A549 (cell line): Measurements from ENCODE around the gene RABGEF1. TPM values are rescaled to one million over a fixed set of nuclear protein-coding genes. Genes with fewer than 3 reads are reported as not detected.
"Not testable (repeated sequence)": the region's sequence is repeated elsewhere in the genome, so short reads cannot be mapped to it uniquely, and the experiment has no call there.

Experiments used
- ATAC-seq, 2 experiments: fragments of 200-7000 bp in 1 of 2; fragments of >200 bp in 1 of 2; cut with Nextera tagmentation in 1 of 2; cut with Tn5 transposase in 1 of 2; 3 replicates each; pipeline versions ENCODE4 v1.8.0 to v1.9.1; 2018 to 2020; ENCODE audit warnings: mild to moderate bottlenecking in 1 of 2, moderate library complexity in 1 of 2
- CTCF ChIA-PET: fragments of 300-600 bp; sonication (Branson Sonifier 250); formaldehyde crosslinking; extraction: SDS; loops from one replicate; lab custom pipeline; 2021; ENCODE audit warnings: antibody characterized with exemption, inconsistent platforms; lab: Yijun Ruan, JAX
- POLR2A ChIA-PET: fragments of 350-600 bp; formaldehyde crosslinking; extraction: SDS; loops from one replicate; lab custom pipeline; 2021; ENCODE audit warnings: antibody characterized with exemption, inconsistent platforms; lab: Yijun Ruan, JAX
- DNase-seq, 2 experiments: peaks; one replicate each; pipeline versions ENCODE4 v3.0.0 to v3.0.0-alpha.2; 2011 to 2016; ENCODE audit warnings: low read depth in 1 of 2, low spot score in 1 of 2
- FAIRE-seq: peaks from 2 replicates; lab custom pipeline; 2011; peaks lifted over from hg19 to GRCh38; lab: Jason Lieb, UNC
- H3K27ac ChIP-seq, 2 experiments: fragments of >200 bp; sonication (Bioruptor Twin); formaldehyde crosslinking; 3 replicates each; pipeline ENCODE4 v1.5.1; 2016 to 2017
- H3K4me1 ChIP-seq: fragments of >200 bp; sonication (Bioruptor Twin); formaldehyde crosslinking; 3 replicates; pipeline ENCODE4 v1.6.1; 2016
- H3K4me2 ChIP-seq: fragments of >200 bp; sonication (Bioruptor Twin); formaldehyde crosslinking; 3 replicates; pipeline ENCODE4 v1.6.1; 2016
- H3K4me3 ChIP-seq: fragments of >200 bp; sonication (Bioruptor Twin); formaldehyde crosslinking; 3 replicates; pipeline ENCODE4 v1.5.1; 2016
- H3K9me3 ChIP-seq: fragments of >200 bp; sonication (Bioruptor Twin); formaldehyde crosslinking; 3 replicates; pipeline ENCODE4 v1.6.1; 2016
- CEBPB ChIP-seq, 2 experiments: fragments of >200 bp in 1 of 2; sonication (Bioruptor Twin) in 1 of 2; formaldehyde crosslinking in 1 of 2; IDR thresholded peaks; 2 replicates each; pipeline ENCODE4 v1.6.1; 2012 to 2016
- EHMT2 ChIP-seq: fragments of 200-600 bp; sonication (generic); IDR thresholded peaks from 2 replicates; pipeline ENCODE4 v1.6.1; 2016; ENCODE audit warnings: antibody characterized with exemption, low read depth, mild to moderate bottlenecking, moderate library complexity
- ESRRA ChIP-seq: fragments of 150-350 bp; IDR thresholded peaks from 2 replicates; pipeline ENCODE4 v1.6.1; 2014; ENCODE audit warnings: mild to moderate bottlenecking, low read length, borderline replicate concordance
- GATA3 ChIP-seq: IDR thresholded peaks from 2 replicates; pipeline ENCODE4 v1.6.1; 2012; ENCODE audit warnings: borderline replicate concordance
- HMGXB4 ChIP-seq: fragments of 250-450 bp; sonication (Bioruptor Pico); IDR thresholded peaks from 2 replicates; pipeline ENCODE4 v1.5.0; 2021; ENCODE audit warnings: mild to moderate bottlenecking, moderate library complexity, borderline replicate concordance
- HOXA7 ChIP-seq: fragments of 250-450 bp; sonication (Bioruptor Pico); IDR thresholded peaks from 2 replicates; pipeline ENCODE4 v1.5.0; 2020; ENCODE audit warnings: mild to moderate bottlenecking, moderate library complexity
- JUN ChIP-seq, 2 experiments: fragments of >200 bp; sonication (Bioruptor Twin); formaldehyde crosslinking; IDR thresholded peaks; 2 replicates in 1 of 2; 3 replicates in 1 of 2; pipeline ENCODE4 v1.6.1; 2016 to 2017
- KDM5A ChIP-seq: fragments of 200-600 bp; sonication (generic); IDR thresholded peaks from 2 replicates; pipeline ENCODE4 v1.6.1; 2016; ENCODE audit warnings: antibody characterized with exemption, mild to moderate bottlenecking
- MAZ ChIP-seq: fragments of 150-350 bp; IDR thresholded peaks from 2 replicates; pipeline ENCODE4 v1.6.1; 2014; ENCODE audit warnings: antibody characterized with exemption, low read depth, low read length, borderline replicate concordance
- MYC ChIP-seq: IDR thresholded peaks from 2 replicates; pipeline ENCODE4 v1.6.1; 2012; ENCODE audit warnings: mild to moderate bottlenecking, inconsistent platforms, low read length, improper control_type of control experiment, borderline replicate concordance
- NFE2L2 ChIP-seq: fragments of 150-350 bp; conservative IDR thresholded peaks from 2 replicates; pipeline ENCODE4 v1.6.1; 2014; ENCODE audit warnings: low read length
- NR3C1 ChIP-seq: fragments of >200 bp; sonication (Bioruptor Twin); formaldehyde crosslinking; IDR thresholded peaks from 3 replicates; pipeline ENCODE4 v1.6.1; 2017
- POLR2AphosphoS2 ChIP-seq: conservative IDR thresholded peaks from 2 replicates; pipeline ENCODE4 v1.6.1; 2012; ENCODE audit warnings: low read length, improper control_type of control experiment, inconsistent platforms
- RAD21 ChIP-seq, 2 experiments: fragments of >200 bp in 1 of 2; sonication (Bioruptor Twin) in 1 of 2; formaldehyde crosslinking in 1 of 2; IDR thresholded peaks in 1 of 2; conservative IDR thresholded peaks in 1 of 2; 2 replicates in 1 of 2; 3 replicates in 1 of 2; pipeline ENCODE4 v1.6.1; 2012 to 2018; ENCODE audit warnings: inconsistent platforms in 1 of 2
- RCOR1 ChIP-seq: fragments of 150-350 bp; IDR thresholded peaks from 2 replicates; pipeline ENCODE4 v1.6.1; 2014; ENCODE audit warnings: antibody characterized with exemption, low read length, low read depth
- REST ChIP-seq: fragments of 200-600 bp; sonication (generic); IDR thresholded peaks from 2 replicates; pipeline ENCODE4 v1.6.1; 2016; ENCODE audit warnings: antibody characterized with exemption, mild to moderate bottlenecking, moderate library complexity
- RNF2 ChIP-seq: fragments of 200-600 bp; sonication (generic); IDR thresholded peaks from 2 replicates; pipeline ENCODE4 v1.6.1; 2016; ENCODE audit warnings: low read depth, mild to moderate bottlenecking, antibody characterized with exemption, moderate library complexity, borderline replicate concordance
- ZC3H11A ChIP-seq: fragments of 450-650 bp; IDR thresholded peaks from 2 replicates; pipeline ENCODE4 v1.6.1; 2014; ENCODE audit warnings: antibody characterized with exemption, mild to moderate bottlenecking
- ZFP36 ChIP-seq: fragments of 450-650 bp; IDR thresholded peaks from 2 replicates; pipeline ENCODE4 v1.6.1; 2014; ENCODE audit warnings: borderline replicate concordance; ENCODE audit not compliant: partially characterized antibody
- WGBS: methylation state at CpG from one replicate; pipeline ENCODE4 v1.1.6; 2017; ENCODE audit errors: missing lambda C conversion rate; 5-methylcytosine and 5-hydroxymethylcytosine counted together
- polyA plus RNA-seq, 4 experiments: library from polyadenylated mRNA; depleted of rRNA in 3 of 4; stranded (reverse); fragments of >200 nt; fragmentation: RNase III in 1 of 4; extraction: RNeasy Plus Mini Kit Qiagen cat#74134 plus additional on column Dnase treatment in 1 of 4; gene quantifications; 2 replicates in 3 of 4; 3 replicates in 1 of 4; pipeline ENCODE4 v1.2.3, GENCODE V29; 2011 to 2017
- TF ChIP-seq, protein P1 (sequence below): fragments of 450-650 bp; IDR thresholded peaks from 2 replicates; pipeline ENCODE4 v1.6.1; 2014; ENCODE audit warnings: antibody characterized with exemption
- TF ChIP-seq, protein P2 (sequence below): IDR thresholded peaks from 2 replicates; pipeline ENCODE4 v1.6.1; 2012
- TF ChIP-seq, protein P3 (sequence below): fragments of >200 bp; sonication (Bioruptor Twin); formaldehyde crosslinking; IDR thresholded peaks from 2 replicates; pipeline ENCODE4 v1.6.1; 2016
- TF ChIP-seq, protein P4 (sequence below): IDR thresholded peaks from 2 replicates; pipeline ENCODE4 v1.6.1; 2012; ENCODE audit warnings: low read depth, borderline replicate concordance

The RABGEF1 gene
- polyA plus RNA-seq, 2 of the 4 experiments (the other 2 are of a cell fraction), result 16.2 to 22.6 TPM

DNA sequence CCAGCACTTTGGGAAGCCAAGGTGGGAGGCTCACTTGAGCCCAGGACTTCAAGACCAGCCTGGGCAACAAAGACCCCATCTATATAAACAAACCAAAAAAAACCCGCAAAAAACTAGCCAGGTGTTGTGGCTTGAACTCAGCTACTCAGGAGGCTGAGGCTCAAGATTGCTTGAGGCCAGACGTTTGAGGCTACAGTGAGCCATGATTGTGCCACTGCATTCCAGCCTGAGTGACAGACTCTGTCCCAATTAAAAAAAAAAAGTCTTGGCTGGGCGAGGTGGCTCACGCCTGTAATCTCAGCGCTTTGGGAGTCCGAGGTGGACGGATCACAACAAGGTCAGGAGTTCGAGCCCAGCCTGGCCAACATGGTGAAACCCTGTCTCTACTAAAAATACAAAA is 11.4 kb downstream of the RABGEF1 start:
- ATAC-seq (no peak), FAIRE-seq (no peak), DNase-seq (no peak)
- POLR2A ChIA-PET, result no interaction called here
- H3K4me3 ChIP-seq, result no peak overlapping the region
- no peaks in the 10 kb centered on the region for H3K4me1 ChIP-seq
- no peak overlapping the region for H3K4me2 ChIP-seq
- H3K9me3 ChIP-seq, result no peaks in the 10 kb centered on the region
- TF ChIP-seq RCOR1 (no peak), GATA3 (no peak), ZFP36 (no peak), ESRRA (no peak), ZC3H11A (no peak), HOXA7 (no peak), MAZ (no peak), MYC (no peak), NFE2L2 (no peak), CEBPB (IDR thresholded peaks at IDR 0.05) (no peak), NR3C1 (no peak), RNF2 (no peak)
- TF ChIP-seq, protein P1, sequence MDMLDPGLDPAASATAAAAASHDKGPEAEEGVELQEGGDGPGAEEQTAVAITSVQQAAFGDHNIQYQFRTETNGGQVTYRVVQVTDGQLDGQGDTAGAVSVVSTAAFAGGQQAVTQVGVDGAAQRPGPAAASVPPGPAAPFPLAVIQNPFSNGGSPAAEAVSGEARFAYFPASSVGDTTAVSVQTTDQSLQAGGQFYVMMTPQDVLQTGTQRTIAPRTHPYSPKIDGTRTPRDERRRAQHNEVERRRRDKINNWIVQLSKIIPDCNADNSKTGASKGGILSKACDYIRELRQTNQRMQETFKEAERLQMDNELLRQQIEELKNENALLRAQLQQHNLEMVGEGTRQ, result no peak
- CTCF ChIA-PET, result no interaction called here
- WGBS, result 93% methylated on average over 8 of the region's 8 CpGs
- H3K27ac ChIP-seq, result no peak overlapping the region

DNA sequence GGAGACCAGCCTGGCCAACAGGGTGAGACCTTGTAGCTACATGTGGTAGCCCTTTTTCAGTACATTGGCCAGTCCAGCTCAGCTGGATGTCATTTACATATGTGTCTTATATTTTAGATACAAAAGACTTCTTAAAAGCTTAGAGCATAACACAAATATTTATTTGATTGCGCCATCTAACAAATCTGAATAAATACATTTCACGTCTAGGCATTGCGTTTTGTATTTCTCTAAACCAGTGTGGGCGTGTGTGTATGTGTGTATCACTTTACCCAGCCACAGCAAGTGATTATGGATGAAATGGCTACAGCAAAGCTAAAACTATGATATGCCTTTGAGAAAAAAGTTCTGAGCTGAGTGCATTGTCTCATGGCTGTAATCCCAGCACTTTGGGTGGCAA is 14.0 kb downstream of the RABGEF1 start:
- ATAC-seq, result no peak
- 92% methylated on average over 4 of the region's 4 CpGs for WGBS
- Histone ChIP-seq H3K27ac (no peak overlapping the region), H3K4me1 (no peaks in the 10 kb centered on the region)
- no peak for DNase-seq
- CTCF ChIA-PET, result interaction anchor here (0.6 kb wide), 1 partner anchor 8 kb away, joined by 3 read pairs; no protein-coding TSS in a partner anchor
- no peak for FAIRE-seq
- TF ChIP-seq RCOR1, result no peak
- TF ChIP-seq JUN (IDR thresholded peaks at IDR 0.05), result no peak
- TF ChIP-seq POLR2AphosphoS2, result no peak
- no peak for TF ChIP-seq REST
- TF ChIP-seq CEBPB (IDR thresholded peaks at IDR 0.05), result no peak
- no peak for TF ChIP-seq KDM5A
- TF ChIP-seq, protein P2, sequence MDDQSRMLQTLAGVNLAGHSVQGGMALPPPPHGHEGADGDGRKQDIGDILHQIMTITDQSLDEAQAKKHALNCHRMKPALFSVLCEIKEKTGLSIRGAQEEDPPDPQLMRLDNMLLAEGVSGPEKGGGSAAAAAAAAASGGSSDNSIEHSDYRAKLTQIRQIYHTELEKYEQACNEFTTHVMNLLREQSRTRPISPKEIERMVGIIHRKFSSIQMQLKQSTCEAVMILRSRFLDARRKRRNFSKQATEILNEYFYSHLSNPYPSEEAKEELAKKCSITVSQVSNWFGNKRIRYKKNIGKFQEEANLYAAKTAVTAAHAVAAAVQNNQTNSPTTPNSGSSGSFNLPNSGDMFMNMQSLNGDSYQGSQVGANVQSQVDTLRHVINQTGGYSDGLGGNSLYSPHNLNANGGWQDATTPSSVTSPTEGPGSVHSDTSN, result no peak
- no peak for TF ChIP-seq NR3C1
- TF ChIP-seq, protein P3, sequence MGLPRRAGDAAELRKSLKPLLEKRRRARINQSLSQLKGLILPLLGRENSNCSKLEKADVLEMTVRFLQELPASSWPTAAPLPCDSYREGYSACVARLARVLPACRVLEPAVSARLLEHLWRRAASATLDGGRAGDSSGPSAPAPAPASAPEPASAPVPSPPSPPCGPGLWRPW, result no peak
- TF ChIP-seq RAD21 (conservative IDR thresholded peaks at IDR 0.05 in 1 of 2, IDR thresholded peaks at IDR 0.05 in 1 of 2), result no peak
- no peak for TF ChIP-seq RNF2
- TF ChIP-seq, protein P4, sequence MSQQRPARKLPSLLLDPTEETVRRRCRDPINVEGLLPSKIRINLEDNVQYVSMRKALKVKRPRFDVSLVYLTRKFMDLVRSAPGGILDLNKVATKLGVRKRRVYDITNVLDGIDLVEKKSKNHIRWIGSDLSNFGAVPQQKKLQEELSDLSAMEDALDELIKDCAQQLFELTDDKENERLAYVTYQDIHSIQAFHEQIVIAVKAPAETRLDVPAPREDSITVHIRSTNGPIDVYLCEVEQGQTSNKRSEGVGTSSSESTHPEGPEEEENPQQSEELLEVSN, result no peak
- no peak for TF ChIP-seq HMGXB4 (CRISPR knock-in tag)
- TF ChIP-seq GATA3, result no peak
- no peak for TF ChIP-seq EHMT2
- no peak for TF ChIP-seq MYC
- TF ChIP-seq, all 56 proteins: peak for 0
- H3K4me2 ChIP-seq, result no peak overlapping the region
- H3K4me3 ChIP-seq, result no peak overlapping the region
- no peaks in the 10 kb centered on the region for H3K9me3 ChIP-seq
- POLR2A ChIA-PET, result interaction anchor here (0.7 kb wide), 1 partner anchor 14 kb away, joined by 3 read pairs; the partner anchor contains the start of gene RABGEF1

DNA sequence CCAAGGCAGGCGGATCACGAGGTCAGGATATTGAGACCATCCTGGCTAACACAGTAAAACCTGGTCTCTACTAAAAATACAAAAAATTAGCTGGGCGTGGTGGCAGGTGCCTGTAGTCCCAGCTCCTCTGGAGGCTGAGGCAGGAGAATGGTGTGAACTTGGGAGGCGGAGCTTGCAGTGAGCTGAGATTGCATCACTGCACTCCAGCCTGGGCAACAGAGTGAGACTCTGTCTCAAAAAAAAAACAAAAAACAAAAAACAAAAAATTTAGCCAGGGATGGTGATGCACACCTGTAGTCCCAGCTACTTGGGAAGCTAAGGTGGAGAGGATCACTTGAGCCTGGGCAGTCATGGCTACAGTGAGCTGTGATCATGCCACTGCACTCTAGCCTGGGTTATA is 14.5 kb downstream of the RABGEF1 start:
- not testable (repeated sequence) for H3K27ac ChIP-seq, H3K4me2 ChIP-seq, H3K4me1 ChIP-seq, H3K4me3 ChIP-seq, FAIRE-seq, DNase-seq, ATAC-seq, H3K9me3 ChIP-seq
- WGBS, result 92% methylated on average over 4 of the region's 4 CpGs
- ChIA-PET CTCF (interaction anchor here (0.6 kb wide), 1 partner anchor 8 kb away, joined by 3 read pairs; no protein-coding TSS in a partner anchor), POLR2A (interaction anchor here (0.7 kb wide), 1 partner anchor 14 kb away, joined by 3 read pairs; the partner anchor contains the start of gene RABGEF1)
